NCI-H1092 treated with DMSO at 0.1 percent for 48 hours (cell line): ENCODE results near the gene GALNS.
"Not testable (repeated sequence)": the region's sequence is repeated elsewhere in the genome, so short reads cannot be mapped to it uniquely, and the experiment has no call there.

ENCODE experiments used
- DNase-seq: peaks from one replicate; lab custom pipeline; 2025; lab: John Stamatoyannopoulos, UW

GALNS gene

DNA sequence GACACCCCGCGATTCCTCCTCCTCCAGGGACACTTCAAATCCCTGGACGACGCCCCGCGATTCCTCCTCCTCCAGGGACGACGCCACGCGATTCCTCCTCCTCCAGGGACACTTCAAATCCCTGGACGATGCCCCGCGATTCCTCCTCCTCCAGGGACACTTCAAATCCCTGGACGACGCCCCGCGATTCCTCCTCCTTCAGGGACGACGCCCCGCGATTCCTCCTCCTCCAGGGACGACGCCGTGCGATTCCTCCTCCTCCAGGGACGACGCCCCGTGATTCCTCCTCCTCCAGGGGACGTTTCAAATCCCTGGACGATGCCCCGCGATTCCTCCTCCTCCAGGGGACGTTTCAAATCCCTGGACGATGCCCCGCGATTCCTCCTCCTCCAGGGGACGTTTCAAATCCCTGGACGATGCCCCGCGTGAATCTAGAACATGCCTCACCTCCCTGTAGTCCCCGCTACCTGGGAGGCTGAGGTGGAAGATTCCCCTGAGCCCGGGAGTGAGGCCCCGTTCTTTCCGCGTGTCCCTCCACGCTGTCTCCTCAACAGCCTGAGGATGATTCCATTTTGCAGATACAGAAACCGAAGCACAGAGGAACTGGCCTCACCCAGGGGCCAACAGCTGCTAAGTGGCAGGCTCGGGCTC, 33.1 kb upstream of the GALNS start:
- DNase-seq, result not testable (repeated sequence)

DNA sequence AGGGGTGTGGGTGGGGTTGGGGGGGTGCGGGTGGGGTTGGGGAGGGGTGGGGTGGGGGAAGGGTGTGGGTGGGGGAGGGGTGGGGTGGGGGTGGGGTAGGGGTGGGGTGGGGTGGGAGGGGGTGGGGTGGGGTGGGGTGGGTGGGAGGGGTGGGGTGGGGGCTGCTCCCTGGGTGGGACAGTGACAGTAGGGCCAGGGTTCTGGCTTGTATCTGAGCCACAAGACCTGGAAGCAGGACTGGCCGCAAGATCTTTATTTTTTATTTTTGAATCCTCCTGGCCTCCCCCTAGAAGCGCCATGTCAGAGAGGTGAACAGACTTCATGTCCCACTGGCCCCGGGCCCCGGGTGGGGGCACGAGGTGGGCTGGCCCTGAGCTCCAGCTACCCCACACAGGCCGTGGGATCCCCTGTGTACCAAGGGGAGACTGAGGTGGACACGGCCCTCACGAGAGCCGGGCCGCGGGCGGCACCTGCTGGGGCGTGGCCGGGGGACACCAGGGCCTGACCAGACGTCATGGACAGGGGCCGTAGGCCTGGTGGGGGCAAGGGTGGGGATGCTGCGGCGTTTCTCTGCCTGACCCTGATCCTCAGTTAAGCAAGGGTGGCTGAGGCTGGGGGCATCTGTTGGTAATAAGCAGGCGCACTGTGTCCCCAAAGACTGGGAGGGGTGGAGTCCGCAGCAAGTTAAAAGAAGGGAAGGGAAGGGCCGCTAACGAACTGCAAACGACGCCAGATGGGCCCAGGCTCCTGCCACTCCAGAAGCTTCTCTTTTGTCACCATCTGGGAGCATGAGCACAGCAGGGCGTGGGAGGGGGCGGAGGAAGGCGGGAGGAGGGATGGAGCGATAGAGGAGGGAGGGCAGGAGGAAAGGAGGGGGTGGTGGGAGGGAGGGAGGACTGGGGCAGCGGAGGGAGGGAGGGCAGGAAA, 32.0 kb upstream of the GALNS start:
- DNase-seq, result no peak

GRCh38 chr16:88888057-88888456, 31.3 kb upstream of the GALNS start:
- no peak for DNase-seq

GRCh38 chr16:88886845-88887521, 30.2 kb upstream of the GALNS start:
- DNase-seq, result no peak

- DNase-seq, result no peak
These were observed 29.7 kb upstream of the GALNS start for GRCh38 chr16:88886420-88886844.

DNA sequence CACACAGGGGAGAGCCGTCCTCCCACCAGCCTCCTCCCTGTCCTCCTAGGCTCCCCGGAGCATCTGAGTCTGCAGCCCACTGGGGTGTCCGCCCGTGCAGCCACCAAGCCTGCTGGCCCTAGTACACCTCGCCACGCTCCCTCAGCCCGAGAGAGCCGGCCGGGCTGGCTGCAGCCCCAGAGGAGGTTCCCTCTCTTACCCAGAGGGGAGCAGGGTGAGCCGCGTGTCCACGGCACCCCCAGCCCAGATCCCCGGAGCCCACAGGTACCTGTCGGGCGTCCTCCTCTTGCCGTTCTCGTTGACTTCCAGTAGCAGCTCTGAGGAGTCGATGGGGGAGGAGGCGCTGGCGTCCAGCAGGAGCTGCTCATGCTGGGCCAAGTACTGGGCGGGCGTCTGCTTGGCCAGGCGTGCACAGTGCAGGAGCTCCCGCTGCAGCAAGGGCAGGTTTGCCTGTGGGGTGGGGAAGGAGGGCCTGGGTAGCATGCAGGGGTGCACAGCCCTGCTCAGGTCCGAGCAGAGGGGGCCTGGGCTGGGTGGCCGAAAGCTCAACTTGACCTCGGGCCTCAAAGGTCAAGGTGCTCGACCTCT, 29.0 kb upstream of the GALNS start:
- no peak for DNase-seq

DNA sequence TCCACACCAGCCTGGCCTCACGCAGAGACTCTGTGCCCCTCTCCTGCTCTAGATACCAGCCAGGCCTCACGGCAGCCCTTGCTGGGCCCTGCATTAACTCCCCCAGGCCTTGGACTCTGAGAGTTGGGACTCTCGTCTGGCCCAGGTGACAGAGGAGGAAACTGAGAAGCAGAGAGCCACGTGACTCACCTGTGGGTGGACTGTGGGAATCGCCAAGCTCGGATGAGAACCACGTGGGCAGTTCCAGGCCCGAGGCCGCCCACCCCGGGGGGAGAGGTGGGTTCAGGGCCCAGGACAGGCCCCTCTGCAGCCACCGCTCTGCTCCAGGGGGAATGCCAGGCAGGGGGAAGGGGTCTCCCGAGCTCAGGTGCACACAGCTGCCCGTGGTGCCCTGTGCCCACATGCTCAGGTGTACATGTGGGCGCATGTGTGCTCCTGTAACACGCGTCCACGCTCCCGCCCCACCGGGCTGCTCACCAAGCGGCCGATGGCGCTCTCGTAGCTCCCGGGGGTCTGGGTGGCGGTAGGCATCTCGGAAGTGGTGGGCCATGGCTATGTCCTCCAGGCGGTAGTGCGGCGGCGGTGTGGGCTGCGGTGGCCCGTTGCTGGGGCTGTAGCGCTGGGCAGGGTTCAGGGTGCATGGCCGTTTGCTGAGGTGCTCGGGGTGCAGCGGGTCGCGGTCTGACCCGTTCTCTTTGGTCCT, 28.0 kb upstream of the GALNS start:
- no peak for DNase-seq

DNA sequence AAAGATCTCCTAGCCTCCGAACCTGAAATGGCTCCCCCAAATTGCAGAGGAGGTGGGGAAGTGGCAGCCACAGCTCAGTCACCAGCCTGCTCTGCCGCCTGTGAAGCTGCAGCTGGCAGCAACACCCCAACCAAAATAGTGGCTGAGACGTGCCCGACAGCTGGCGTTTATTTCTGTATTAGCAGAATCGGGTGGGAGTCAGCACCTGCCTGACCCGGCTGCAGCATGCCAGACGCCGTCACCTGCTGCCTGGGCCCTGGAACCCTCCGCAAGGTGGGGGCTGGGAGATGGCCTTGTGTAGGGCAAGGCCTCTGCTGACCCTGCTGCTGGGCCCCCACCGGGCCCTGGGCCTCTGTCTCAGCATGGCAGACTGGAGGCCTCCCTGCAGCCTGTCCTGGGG, 27.2 kb upstream of the GALNS start:
- peak; percentile 23 for DNase-seq

- DNase-seq, result no peak
These were observed 26.6 kb upstream of the GALNS start for GRCh38 chr16:88883117-88883895.

DNA sequence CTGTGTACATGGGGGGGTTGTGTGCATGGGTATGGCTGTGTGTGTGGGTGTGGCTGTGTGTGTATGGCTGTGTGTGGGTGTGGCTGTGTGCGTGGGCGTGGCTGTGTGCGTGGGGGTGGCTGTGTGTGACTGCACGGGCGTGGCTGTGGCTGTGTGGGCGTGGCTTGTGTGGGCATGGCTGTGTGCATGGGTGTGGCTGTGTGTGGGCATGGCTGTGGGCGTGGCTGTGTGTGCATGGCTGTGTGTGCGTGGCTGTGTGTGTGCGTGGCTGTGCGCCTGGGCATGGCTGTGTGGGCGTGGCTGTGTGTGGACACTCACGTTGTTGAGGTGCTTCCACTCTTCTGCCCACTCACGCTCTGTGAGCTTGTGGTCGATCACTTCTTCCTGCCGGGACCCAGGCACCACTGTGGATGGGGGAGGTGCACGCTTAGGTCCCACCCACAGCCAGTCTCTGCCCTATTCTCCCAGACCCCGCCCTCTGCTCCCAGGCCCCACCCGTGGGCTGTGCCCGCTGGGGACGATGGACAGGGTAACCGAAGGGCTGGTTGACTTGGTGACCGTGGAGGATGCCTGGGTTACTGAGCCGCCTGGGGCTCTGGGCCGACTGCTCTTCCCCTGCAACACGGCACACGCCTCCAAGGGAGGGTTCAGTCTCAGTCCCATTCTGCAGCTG, 25.7 kb upstream of the GALNS start:
- no peak for DNase-seq

DNA sequence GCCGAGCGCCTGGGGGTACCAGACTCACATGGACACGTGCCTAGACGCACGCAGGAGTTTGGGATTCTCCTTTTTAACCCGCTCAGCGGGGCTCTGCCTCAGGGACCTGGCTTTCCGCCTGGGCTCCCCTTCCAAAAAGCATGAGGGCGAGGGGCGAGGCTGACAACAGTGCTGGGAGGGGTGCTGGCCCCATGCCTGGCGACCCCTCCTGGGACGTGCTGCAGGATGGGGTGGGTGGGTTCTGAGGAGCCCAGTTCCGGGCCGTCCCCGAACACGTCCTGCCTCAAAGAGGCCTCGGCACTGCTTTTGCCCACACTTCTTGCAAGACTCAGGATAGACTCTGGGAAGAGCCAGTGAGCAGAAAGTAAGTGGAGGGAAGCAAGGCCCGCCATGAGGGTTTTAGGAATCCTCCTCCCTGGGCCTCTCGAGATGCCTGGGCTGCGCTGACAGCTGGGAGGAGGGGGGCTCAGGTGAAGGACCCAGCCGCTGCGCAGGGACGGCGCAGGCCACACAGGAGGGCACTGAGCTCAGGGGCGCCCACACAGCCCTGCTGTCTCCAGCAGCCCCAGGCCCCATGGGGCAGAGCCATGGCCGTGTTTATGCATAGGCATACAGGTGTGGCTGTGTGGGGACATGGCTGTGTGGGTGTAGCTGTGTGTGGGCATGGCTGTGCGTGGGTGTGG, 25.1 kb upstream of the GALNS start:
- no peak for DNase-seq

GRCh38 chr16:88881007-88881615, 24.4 kb upstream of the GALNS start:
- no peak for DNase-seq

DNA sequence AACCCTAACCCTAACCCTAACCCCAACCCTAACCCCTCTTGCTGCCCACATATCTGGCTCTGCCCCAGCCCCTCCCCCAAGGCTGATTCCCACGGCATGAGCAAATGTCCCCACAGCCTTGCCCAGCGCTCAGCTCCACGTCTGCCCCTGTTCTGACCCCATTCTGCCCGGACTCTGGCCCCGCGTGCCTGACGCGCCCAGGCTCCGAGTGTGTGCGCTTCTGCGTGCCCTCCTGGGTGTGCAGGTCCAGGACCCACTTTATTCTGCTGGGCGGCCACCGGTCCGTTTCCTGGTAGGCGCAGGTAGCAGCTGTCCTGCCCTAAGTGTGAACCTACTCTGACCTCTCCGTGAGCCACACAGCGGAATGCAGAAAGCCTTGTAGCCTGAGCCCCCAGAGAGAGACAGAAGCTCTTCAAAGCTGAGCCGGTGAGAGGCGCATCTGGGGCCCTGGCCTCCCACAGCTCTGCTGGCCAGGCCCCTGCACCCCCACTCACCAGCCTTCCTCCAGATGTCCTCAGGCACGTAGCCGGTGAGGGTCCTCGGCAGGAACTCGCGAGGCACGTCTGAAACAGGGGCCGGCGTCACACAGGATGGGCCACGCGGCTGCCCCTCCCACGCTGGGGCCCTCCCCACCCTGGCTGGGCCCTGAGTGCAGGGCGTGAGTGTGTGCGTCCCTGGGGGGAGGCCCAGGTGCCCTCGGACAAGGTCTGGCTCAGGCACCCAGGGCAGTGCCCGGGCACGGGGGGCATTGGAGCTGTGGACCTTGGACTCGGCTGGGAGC, 23.7 kb upstream of the GALNS start:
- no peak for DNase-seq

DNA sequence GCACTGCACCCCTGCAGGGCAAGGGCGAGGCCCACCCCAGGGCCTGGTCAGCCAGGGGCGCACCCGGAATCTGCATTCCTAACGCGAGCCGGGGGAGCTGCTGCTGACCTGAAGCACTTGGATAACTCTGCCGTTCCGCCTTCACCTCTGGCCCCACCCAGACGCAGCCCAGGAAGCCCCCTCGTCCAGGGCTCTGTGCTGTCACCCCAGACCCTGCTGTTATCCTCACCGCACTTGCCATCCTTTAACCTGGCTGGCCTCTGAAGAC, 23.0 kb upstream of the GALNS start:
- no peak for DNase-seq

DNA sequence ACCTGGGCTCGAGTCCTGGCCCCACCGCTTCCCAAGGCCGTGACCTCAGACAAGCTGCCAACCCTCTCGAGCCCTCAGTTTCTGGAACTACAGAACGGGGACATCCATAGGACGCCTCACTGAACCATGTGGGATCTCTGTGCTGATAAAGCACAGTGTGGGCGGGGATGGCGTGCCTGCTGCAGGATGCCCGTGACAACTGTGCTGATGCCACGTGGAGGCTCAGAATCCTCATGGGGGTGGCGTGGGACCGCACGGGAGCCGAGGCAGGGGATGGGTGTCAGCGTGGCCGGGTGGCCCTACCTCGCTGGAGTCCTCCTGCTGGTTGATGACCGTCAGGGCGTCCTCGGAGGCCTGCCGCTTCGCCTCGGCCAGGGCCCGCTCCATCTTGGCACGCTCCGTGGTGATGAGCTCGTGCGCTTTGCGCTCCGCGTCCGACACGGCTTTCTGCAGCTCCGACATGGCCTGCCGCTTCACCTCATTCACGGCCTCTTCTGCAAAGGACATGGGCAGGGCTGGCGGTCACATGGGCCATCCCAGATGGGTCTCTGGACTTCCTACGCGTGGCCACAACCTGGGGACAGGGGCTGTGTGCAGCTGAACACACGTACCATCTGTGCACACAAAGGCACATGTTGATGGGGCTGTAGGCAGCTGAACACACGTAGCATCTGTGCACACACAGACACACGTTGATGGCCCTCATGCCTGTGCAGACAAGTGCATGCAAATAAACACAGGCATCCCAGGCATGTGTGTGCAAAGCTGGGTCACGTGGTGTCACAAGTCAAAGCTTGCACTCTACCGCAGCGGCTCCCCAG, 22.4 kb upstream of the GALNS start:
- no peak for DNase-seq

- no peak for DNase-seq
These were observed 21.6 kb upstream of the GALNS start for GRCh38 chr16:88878356-88878755.

DNA sequence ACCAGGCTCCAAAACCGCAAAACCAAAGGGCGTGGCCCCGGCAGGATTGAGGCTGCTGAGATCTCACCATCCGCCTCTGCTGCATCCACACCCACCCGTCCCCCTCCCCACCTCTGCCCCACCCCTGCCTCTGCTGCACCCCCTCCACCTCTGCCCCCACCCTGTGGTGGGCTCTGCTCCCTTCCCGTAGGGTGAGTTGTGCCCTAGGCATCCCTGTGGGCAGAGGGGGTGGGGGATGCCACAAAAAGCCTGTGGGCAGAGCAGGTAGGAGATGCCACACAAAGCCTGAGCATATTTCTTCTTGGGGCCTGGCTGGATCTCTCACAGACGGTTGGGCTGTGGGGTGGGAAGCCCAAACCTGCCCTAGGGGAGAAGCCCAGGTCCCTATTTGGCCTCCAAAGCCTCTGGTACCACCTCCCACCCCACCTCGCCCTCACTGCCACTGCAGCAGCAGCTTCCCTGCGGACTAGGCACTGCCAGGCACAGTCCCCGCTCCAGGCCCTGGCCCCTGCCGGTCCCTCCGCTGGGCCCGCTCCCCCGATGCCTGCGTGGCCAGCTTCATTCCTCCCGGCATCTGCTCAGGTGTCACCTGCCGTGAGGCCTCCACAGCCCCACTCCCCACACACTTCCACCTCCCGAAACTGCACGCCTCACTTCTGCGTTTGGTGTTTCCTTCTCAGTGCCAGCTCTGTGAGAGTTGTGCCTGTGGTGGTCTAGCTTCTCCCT, 21.0 kb upstream of the GALNS start:
- DNase-seq, result no peak
